GM23338 (cell line): ENCODE data around the gene CHI3L1. TPM values are rescaled to one million over a fixed set of nuclear protein-coding genes. Genes with fewer than 3 reads are reported as not detected.

Source experiments
- ATAC-seq: fragments of 200-7000 bp; cut with Tn5 transposase; 3 replicates; pipeline ENCODE4 v1.9.1; 2020
- DNase-seq: peaks from one replicate; pipeline ENCODE4 v3.0.0-alpha.2; 2015; ENCODE audit warnings: low spot score
- H2AFZ ChIP-seq: fragments of 200-600 bp; sonication (generic); 2 replicates; pipeline ENCODE4 v1.8.0; 2016; ENCODE audit warnings: antibody characterized with exemption, mild to moderate bottlenecking, moderate library complexity
- H3F3A ChIP-seq: fragments of 200-600 bp; sonication (generic); replicated peaks from 2 replicates; pipeline ENCODE4 v1.8.0; 2017; ENCODE audit warnings: antibody characterized with exemption, mixed run types, low read depth
- H3K27ac ChIP-seq: fragments of 200-600 bp; sonication (generic); 2 replicates; pipeline ENCODE4 v1.6.1; 2016; ENCODE audit warnings: low read depth
- H3K27me3 ChIP-seq: fragments of 200-600 bp; sonication (generic); 2 replicates; pipeline ENCODE4 v1.8.0; 2016; ENCODE audit warnings: mild to moderate bottlenecking, mixed run types, moderate library complexity; ENCODE audit not compliant: insufficient read depth
- H3K36me3 ChIP-seq: fragments of 200-600 bp; sonication (generic); 2 replicates; pipeline ENCODE4 v1.8.0; 2016; ENCODE audit warnings: mild to moderate bottlenecking; ENCODE audit not compliant: insufficient read depth
- H3K4me1 ChIP-seq: fragments of 200-600 bp; sonication (generic); 2 replicates; pipeline ENCODE4 v1.8.0; 2016; ENCODE audit warnings: mild to moderate bottlenecking, moderate library complexity; ENCODE audit not compliant: insufficient read depth
- H3K4me2 ChIP-seq: fragments of 200-600 bp; sonication (generic); 2 replicates; pipeline ENCODE4 v1.7.1; 2017; ENCODE audit warnings: mixed run types
- H3K4me3 ChIP-seq: fragments of 200-600 bp; sonication (generic); 2 replicates; pipeline ENCODE4 v1.6.1; 2016; ENCODE audit warnings: mixed run types
- H3K79me2 ChIP-seq: fragments of 200-600 bp; sonication (generic); replicated peaks from 2 replicates; pipeline ENCODE4 v1.8.0; 2017; ENCODE audit warnings: mild to moderate bottlenecking; ENCODE audit not compliant: insufficient read depth
- H3K9me2 ChIP-seq: fragments of 200-600 bp; sonication (generic); 2 replicates; pipeline ENCODE4 v1.8.0; 2017; ENCODE audit not compliant: insufficient read depth
- H4K20me1 ChIP-seq: fragments of 200-600 bp; sonication (generic); replicated peaks from 2 replicates; pipeline ENCODE4 v1.8.0; 2017; ENCODE audit warnings: mild to moderate bottlenecking; ENCODE audit not compliant: insufficient read depth
- H3K27ac Mint-ChIP-seq: 2 replicates; pipeline ENCODE4 v1.8.0; 2020; ENCODE audit warnings: inconsistent platforms, mild to moderate bottlenecking, moderate library complexity, mixed read lengths
- H3K27me3 Mint-ChIP-seq: 3 replicates; pipeline ENCODE4 v1.8.0; 2022; ENCODE audit warnings: low read depth, mild to moderate bottlenecking, moderate library complexity, mixed read lengths, inconsistent platforms; ENCODE audit not compliant: insufficient read depth, poor library complexity
- H3K36me3 Mint-ChIP-seq: 3 replicates; pipeline ENCODE4 v1.8.0; 2021; ENCODE audit warnings: low read depth, mild to moderate bottlenecking, inconsistent platforms, moderate library complexity, mixed read lengths
- H3K4me1 Mint-ChIP-seq: 3 replicates; pipeline ENCODE4 v1.8.0; 2020; ENCODE audit warnings: mild to moderate bottlenecking, inconsistent platforms, mixed read lengths
- H3K4me3 Mint-ChIP-seq: 3 replicates; pipeline ENCODE4 v1.8.0; 2021; ENCODE audit warnings: moderate library complexity, mild to moderate bottlenecking, inconsistent platforms, mixed read lengths
- H3K9me3 Mint-ChIP-seq: 3 replicates; pipeline ENCODE4 v1.8.0; 2020; ENCODE audit warnings: moderate library complexity, mild to moderate bottlenecking, inconsistent platforms, mixed read lengths
- CREB1 ChIP-seq: fragments of 250-450 bp; sonication (Bioruptor Pico); IDR thresholded peaks from 2 replicates; pipeline ENCODE4 v1.5.0; 2020; ENCODE audit warnings: low read depth, mild to moderate bottlenecking, moderate library complexity
- CTCF ChIP-seq, 2 experiments: fragments of 200-600 bp in 1 of 2; sonication (generic) in 1 of 2; conservative IDR thresholded peaks; 2 replicates each; pipeline versions ENCODE4 v1.5.1 to v1.6.1; 2016 to 2017; ENCODE audit warnings: antibody characterized with exemption in 2 of 2, low read depth in 2 of 2, mild to moderate bottlenecking in 2 of 2, moderate library complexity in 1 of 2
- EZH2 ChIP-seq: fragments of 200-600 bp; sonication (generic); IDR thresholded peaks from one replicate; pipeline ENCODE4 v1.8.0; 2017; ENCODE audit warnings: antibody characterized with exemption, mild to moderate bottlenecking, low read depth; ENCODE audit not compliant: unreplicated experiment
- EZH2phosphoT487 ChIP-seq: fragments of 200-600 bp; sonication (generic); IDR thresholded peaks from one replicate; pipeline ENCODE4 v1.8.1; 2018; ENCODE audit warnings: antibody characterized with exemption; ENCODE audit not compliant: unreplicated experiment
- JUNB ChIP-seq: IDR thresholded peaks from one replicate; pipeline ENCODE4 v1.6.1; 2016; ENCODE audit warnings: antibody characterized with exemption; ENCODE audit not compliant: unreplicated experiment
- NANOG ChIP-seq: IDR thresholded peaks from 2 replicates; pipeline ENCODE4 v1.6.1; 2016; ENCODE audit warnings: antibody characterized with exemption, borderline replicate concordance
- POLR2AphosphoS5 ChIP-seq: IDR thresholded peaks from 2 replicates; pipeline ENCODE4 v1.6.1; 2016; ENCODE audit warnings: antibody characterized with exemption, low read depth
- REST ChIP-seq: IDR thresholded peaks from one replicate; pipeline ENCODE4 v1.6.1; 2018; ENCODE audit warnings: antibody characterized with exemption; ENCODE audit not compliant: unreplicated experiment
- STAT1 ChIP-seq: IDR thresholded peaks from one replicate; pipeline ENCODE4 v1.6.1; 2016; ENCODE audit warnings: antibody characterized with exemption; ENCODE audit not compliant: unreplicated experiment
- ZNF114 ChIP-seq: fragments of 250-450 bp; sonication (Bioruptor Pico); IDR thresholded peaks from 2 replicates; pipeline ENCODE4 v1.5.0; 2020; ENCODE audit warnings: mild to moderate bottlenecking, moderate library complexity
- ZNF331 ChIP-seq: fragments of 250-450 bp; sonication (Bioruptor Pico); IDR thresholded peaks from 2 replicates; pipeline ENCODE4 v1.5.0; 2020; ENCODE audit warnings: low read depth, mild to moderate bottlenecking, moderate library complexity
- ZNF462 ChIP-seq: fragments of 250-450 bp; sonication (Bioruptor Pico); IDR thresholded peaks from 2 replicates; pipeline ENCODE4 v1.5.0; 2020; ENCODE audit warnings: mild to moderate bottlenecking, moderate library complexity
- polyA plus RNA-seq: library from polyadenylated mRNA; unstranded; fragments of >200 nt; fragmentation: Nextera tagmentation; extraction: Ambion mirVana; gene quantifications from 2 replicates; pipeline ENCODE4 v1.2.1, GENCODE V29; 2016
- total RNA-seq: library from RNA; depleted of rRNA; stranded (reverse); fragments of >200 nt; shearing (Covaris generic); gene quantifications from 2 replicates; pipeline ENCODE4 v1.2.3, GENCODE V29; 2014
- TF ChIP-seq, protein P1 (sequence below): IDR thresholded peaks from 2 replicates; pipeline ENCODE4 v1.6.1; 2016; ENCODE audit warnings: antibody characterized with exemption

CHI3L1 gene
- total and polyA plus RNA-seq, 2 experiments from 2014 or later, result 0.76 TPM; not detected in 1

DNA sequence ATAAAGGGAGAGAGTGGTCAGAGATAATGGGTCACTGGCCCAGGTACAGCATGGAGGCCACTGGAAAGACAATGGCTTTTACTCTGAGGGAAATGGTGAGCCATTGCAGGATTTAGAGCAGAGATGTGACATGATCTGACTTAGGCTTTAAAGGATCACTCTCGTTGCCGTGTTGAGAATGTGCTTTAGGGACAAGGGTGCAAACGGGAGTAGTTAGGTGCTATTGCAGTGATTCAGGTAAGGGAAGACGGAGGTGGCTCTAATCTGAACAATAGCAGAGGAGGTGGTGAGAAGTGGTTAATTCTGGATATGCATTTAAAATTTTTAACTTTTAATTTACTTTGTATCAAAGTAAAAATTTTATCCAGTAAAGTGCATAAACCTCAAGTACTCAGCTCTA, 49.2 kb downstream of the CHI3L1 start:
- Histone ChIP-seq H3F3A (no peaks in the 10 kb centered on the region), H3K27me3 (no peaks in the 10 kb centered on the region), H3K79me2 (no peaks in the 10 kb centered on the region), H3K36me3 (no peaks in the 10 kb centered on the region), H4K20me1 (no peaks in the 10 kb centered on the region), H3K4me1 (peaks cover 13% of the 10 kb centered on the region), H3K27ac (no peak overlapping the region), H2AFZ (no peak overlapping the region), H3K4me2 (no peak overlapping the region), H3K9me2 (no peaks in the 10 kb centered on the region), H3K4me3 (no peak overlapping the region)
- Mint-ChIP-seq H3K4me1 (peaks cover 12% of the 10 kb centered on the region; the same call in 2 of the 3 replicates), H3K27ac (no peak overlapping the region), H3K27me3 (peaks cover 10% of the 10 kb centered on the region), H3K9me3 (no peaks in the 10 kb centered on the region), H3K4me3 (no peak overlapping the region), H3K36me3 (no peaks in the 10 kb centered on the region)
- DNase-seq (no peak), ATAC-seq (no peak)
- TF ChIP-seq JUNB, result no peak
- no peak for TF ChIP-seq EZH2
- TF ChIP-seq NANOG, result no peak
- TF ChIP-seq CTCF (conservative IDR thresholded peaks at IDR 0.05; ENCODE audit: low read depth in 2 of 2), result no peak
- no peak for TF ChIP-seq ZNF114 (CRISPR knock-in tag)
- no peak for TF ChIP-seq EZH2phosphoT487
- TF ChIP-seq CREB1 (CRISPR knock-in tag), result no peak
- TF ChIP-seq STAT1, result no peak
- no peak for TF ChIP-seq POLR2AphosphoS5
- TF ChIP-seq ZNF331 (CRISPR knock-in tag), result no peak
- TF ChIP-seq, protein P1, sequence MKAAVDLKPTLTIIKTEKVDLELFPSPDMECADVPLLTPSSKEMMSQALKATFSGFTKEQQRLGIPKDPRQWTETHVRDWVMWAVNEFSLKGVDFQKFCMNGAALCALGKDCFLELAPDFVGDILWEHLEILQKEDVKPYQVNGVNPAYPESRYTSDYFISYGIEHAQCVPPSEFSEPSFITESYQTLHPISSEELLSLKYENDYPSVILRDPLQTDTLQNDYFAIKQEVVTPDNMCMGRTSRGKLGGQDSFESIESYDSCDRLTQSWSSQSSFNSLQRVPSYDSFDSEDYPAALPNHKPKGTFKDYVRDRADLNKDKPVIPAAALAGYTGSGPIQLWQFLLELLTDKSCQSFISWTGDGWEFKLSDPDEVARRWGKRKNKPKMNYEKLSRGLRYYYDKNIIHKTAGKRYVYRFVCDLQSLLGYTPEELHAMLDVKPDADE, result no peak
- no peak for TF ChIP-seq ZNF462
- no peak for TF ChIP-seq REST
